ENCODE data around the gene TCF23.
A peak's percentile ranks its signal among the peaks of the same experiment; 100 is the strongest.
"Not testable (repeated sequence)": the region's sequence is repeated elsewhere in the genome, so short reads cannot be mapped to it uniquely, and the experiment has no call there.

The TCF23 gene

DNA sequence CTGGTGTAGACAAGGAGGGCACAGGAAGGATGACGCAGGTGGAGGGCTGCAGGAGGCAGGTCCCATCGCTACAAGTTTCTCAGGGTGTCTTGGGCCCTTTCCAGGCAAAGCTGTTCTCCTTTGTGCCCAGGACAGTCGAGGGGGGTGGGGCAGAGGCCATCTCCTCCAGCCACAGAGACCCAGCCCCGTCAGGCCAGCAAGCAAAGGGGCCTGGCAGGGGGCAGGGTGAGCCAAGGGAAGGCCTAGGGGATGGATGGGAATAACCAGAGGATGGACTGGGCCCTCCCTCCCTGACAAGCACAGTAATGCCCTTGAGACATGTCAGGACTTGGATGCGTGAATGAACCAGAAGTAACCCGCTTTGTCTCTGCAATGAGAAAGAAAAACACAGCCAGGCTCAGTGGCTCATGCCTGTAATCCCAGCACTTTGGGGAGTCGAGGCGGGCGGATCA, 6.3 kb downstream of the TCF23 start:
- DNase-seq = no peak

DNA sequence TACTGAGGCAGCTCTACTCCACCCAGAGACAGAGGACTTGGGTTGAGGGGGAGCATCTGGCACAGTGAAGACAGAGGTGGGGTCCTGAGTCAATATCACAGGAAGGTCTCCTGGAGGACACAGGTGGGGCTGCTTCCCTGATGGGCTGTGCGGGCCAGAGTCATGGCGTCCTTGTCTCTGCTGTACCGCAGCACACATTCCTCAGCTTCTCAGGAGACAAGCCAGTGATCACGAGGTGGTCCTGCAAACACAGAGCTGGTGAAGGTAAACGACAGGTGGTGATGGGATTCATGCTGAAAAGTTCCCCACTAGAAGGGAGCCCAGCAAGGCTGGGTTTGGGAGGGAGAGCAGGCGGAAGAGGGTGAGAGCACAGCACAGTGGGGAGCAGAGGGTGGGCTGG, 9.7 kb downstream of the TCF23 start:
- DNase-seq = no peak

DNA sequence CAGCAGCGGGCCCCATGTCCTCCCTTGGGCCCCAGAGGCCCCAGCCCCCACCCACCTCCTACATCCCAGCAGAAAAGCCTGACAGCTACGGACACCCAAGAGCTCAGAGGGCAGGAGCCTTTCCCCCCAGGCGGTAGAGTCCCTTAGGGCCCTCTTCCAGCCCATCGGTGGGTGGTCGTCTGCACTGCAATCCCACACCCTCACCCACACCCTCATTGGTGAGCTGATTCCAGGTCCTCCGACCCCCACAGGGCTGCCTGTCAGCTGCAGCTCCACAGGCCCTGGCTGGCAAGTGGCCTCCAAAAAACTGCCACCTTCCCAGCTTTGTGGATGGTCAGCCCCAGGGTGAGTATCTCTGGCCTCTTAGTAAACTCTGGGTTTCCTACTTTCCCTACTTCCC, 10.5 kb downstream of the TCF23 start:
- DNase-seq = no peak

DNA sequence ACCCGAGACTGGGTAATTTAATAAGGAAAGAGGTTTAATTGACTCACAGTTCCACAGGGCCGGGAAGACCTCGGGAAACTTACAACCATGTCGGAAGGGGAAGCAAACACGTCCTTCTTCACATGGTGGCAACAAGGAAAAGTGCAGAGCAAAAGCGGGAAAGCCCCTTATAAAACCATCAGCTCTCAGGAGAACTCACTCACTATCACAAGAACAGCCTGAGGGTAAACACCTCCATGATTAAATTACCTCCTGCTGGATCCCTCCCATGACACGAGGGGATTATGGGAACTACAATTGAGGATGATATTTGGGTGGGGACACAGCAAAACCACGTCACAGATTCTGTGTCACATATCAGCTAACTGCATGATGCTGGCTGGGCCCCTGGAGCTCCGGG, 11.4 kb downstream of the TCF23 start:
- no peak for DNase-seq

DNA sequence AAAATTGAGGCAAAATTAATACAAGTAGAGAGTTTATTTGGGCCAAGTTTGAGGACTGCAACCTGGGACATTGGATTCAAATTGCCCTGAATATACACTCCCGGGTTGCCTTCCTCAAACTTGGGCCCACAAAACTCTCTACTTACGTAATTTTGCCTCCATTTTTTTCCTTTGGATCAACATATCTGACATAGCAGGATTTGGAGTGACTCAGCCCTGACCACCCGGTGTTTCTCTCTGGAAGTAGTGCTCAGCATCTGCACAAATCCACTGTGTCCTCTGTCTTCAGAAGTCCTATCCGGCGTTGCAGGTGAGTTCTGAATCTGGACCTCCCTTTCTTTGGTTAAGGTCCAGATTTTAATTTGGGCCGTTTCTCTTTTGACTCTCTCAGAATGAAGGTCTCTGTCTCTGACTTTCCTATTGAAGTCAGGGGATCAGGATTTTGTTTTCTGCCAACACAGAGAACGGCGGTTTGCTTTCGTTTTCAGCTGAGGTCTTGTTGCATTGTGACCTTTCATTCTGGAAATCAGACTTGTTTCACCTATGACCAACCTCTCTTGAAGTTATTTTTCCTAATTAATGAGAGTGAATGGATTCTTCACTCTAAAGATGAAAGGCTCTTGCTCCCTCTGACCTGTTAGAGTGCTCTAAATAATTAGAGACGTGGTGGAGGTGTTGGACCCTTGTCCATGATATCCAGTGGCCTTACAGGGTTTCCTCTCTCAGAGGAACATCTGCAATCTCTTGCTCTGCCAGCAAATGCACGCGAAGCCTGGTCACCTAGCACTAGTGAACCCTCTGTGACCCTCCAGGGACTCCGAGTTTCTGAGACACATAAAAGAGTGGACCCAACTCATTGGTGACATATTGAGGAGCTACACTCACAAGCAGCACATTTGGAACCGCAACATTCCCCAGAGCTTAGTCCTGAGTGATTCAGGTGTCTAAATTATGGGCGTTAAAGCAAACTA, 13.6 kb downstream of the TCF23 start:
- peak in 2 of 3 donors; percentile 24 to 28 for DNase-seq

DNA sequence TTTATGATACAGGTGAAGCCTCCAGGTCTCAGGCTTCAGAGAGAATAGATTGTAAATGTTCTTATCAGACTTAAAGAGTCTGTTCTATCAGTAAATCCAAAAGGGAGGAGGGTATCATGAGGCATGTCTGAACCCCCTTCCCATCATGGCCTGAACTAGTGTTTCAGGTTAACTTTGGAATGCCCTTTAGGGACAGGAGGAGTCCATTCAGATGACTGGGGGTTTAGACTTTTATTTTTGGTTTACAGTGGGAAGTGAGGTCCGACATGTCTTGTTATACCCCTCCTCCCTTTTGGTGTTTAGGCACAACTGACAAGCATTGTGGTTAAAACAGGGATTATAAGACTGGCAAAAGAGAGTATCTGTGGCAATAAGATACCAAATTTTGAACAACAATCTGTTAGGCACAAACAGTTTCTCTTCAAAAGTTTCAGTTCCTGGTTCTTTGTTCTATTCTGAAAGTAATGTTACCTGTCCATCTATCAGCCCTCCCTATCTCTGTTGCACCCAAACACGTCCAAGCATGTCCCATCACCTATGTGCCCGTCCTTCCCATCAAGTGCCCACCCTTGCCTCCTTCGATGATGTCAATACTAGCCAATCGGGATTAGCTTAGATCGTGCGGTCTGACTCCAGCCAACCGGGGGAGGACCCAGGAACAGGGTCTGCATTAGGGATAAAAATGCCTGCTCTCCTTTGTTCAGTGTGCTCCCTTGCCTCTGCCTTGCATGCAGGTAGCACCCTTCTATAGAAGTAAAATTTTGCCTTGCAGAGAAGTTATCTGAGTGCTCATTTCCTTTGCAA, 16.4 kb downstream of the TCF23 start:
- DNase-seq = no peak

DNA sequence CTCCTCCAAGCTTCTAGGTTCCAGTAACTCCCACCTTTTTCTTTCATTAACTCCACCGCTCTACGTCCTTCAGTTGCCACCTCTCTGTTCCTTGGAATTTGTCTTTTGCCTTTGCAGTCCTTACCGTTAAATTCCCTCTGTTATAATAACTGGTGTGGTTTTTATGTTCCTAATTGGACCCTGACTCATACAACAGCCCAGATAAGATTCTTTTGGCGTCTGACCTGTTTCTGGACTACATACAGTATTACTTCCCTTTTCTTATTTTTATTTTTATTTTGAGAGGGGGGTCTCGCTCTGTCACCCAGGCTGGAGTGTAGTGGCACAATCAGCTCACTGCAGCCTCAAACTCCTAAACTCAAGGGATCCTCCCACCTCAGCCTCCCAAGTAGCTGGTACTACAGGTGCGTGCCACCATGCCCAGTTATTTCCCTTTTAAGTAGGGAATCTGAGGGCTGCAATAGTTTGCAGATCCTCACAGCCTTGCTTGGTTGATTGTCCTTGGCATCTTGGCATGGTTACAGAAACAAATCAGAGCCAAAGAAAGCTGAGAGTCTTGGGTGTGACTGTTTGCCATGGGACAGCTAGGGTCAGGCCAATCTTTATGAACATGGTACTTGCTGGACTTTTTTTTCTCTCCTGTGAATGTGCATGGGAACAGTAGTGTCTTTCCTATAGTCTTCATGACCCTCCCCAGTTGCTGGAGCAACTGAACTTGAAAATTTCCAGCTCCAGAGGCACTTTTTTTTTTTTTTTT, 22.0 kb downstream of the TCF23 start:
- peak in 1 of 3 donors; percentile 9 for DNase-seq

DNA sequence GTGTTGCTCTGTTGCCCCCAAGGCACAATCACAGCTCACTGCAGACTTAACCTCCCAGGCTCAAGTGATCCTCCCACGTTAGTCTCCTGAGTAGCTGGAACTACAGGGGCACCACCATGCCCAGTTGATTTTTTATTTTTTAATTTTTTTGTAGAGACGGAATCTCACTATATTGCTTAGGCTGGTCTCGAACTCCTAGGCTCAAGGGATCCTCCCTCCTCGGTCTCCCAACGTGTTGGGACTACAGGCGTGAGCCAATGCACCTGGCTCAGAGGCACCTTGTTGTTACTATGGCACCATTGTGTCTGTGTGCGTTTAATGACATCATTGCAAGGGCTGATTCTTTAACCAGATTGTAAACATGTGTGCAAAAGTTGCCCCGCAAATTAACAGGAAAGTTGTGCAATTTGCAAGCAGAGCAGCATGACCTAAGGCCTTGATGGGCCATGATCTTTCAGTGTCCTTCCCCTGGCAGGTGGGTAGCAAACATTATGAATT, 22.6 kb downstream of the TCF23 start:
- no peak for DNase-seq

DNA sequence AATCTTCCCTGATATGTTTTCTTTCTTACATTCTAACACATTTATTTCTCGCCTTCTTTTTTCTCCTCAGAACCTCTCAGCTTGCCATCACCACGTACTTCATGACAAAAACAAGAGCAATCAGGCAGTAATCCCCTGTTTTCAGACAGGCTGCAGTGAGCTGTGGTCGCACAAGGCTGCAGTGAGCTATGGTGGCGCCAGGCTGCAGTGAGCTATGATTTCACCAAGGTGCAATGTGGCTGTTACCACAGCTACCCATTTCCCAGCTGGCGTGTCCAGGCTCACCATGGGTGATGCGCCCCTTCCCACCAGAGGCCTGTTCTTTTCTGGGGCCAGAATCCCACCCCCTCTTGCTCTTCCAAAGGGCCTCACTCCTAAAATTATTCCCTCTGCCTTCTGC, 25.8 kb downstream of the TCF23 start:
- DNase-seq = no peak

DNA sequence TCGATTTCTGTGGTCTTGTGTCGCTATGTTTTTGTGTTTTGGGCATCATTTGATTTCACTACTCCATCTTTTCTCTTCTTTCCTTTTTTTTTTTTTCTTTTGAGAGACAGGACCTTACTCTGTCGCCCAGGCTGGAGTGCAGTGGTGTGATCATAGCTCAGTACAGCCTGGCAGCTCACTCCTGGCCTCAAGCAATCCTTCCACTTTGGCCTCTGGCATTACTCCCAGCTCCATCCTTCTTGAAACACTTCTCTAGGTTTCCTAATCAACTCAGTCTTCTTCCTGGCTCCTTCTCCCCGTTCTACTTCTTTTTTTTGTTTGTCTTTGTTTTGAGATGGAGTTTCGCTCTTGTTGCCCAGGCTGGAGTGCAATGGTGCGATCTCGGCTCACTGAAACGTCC, 26.5 kb downstream of the TCF23 start:
- DNase-seq = no peak

DNA sequence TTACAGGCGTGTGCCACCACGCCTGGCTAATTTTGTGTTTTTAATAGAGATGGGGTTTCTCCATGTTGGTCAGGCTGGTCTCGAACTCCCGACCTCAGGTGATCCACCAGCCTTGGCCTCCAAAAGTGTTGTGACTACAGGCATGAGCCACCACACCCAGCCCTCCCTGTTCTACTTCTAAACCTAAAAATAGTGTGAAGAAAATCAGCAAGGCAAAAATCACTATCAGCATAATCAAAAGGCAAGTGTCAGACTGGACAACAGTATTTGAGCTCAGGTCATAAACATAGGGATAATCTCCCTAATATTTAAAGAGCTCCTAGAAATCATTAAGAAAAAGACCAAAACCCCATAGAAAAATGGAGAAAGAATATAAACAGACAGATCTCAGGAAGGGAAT, 27.0 kb downstream of the TCF23 start:
- DNase-seq = not testable (repeated sequence)

DNA sequence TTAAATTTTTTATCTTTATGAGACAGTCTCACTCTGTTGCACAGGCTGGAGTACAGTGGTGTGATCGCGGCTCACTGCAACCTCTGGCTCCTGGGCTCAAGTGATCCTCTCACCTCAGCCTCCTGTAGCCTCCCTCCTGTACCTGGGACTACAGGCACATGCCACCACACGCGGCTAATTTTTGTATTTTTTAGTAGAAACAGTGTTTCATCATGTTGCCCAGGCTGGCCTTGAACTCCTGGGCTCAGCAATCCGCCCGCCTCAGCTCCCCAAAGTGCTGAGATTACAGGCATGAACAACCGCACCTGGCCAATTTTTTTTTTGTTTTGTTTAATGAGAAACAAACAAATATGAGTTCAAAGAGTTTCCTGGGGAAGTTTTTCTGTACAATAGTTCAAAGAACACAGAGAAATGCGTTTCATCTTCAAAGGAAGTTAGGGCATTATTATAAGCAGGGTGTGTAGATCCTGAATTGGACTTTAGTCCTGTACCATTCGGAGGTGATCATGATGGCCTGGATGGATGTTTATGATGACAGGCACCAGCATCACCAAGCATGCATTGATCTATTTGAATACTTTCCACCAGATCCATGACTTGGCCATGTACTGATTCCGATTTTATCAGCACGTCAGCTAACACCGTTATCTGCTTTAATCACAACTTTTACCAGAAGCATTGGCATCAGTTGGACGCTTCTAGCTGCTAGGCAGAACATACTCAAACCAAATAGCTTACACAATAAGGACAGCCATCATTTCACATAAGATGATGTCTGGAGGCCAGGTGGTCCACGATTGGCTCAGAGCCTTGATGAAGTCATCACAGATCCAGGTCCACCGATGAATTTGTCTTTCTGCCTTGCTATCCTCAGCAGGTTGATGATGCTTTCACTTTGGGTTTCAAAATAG, 28.9 kb downstream of the TCF23 start:
- no peak for DNase-seq

DNA sequence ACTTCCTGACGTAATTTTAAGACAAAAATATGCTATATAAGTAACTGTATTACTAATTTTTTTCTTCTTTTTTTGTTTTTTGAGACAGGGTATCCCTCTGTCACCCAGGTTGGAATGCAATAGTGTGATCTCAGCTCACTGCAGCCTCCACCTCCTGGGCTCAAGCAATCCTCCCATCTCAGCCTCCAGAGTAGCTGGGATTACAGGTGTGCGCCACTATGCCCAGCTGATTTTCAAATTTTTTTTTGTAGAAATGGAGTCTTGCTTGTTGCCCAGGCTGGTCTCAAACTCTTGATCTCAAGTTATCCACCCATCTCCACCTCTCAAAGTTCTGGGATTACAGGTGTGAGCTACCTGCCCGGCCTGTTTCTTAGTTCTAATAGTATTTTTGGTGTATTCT, 29.7 kb downstream of the TCF23 start:
- no peak for DNase-seq

DNA sequence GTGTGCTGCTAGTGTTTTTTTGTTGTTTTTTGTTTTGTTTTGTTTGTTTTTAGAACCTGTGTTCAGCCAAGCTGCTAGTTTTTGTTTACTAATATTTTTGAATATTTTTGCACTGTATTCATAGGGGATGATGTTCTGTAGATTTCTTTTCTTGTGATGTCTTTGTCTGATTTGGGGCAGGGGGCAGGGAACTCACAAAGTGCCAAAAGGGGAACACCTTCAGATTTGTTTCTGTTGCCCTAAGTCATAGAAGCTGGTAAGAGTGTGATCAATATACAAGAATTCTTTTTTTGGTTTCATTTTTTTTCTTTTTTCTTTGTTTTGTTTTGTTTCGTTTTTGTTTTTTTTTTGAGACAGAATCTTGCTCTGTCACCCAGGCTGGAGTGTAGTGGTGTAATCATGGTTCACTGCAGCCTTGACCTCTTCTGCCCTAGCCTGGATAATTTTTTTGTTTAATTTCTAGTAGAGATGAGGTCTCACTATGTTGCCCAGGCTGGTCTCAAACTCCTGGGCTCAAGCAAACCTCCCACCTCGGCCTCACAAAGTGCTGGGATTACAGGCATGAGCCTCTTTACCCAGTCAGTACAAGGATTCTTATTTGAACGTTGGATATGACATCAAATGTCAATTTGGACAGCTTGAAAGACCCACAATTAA, 30.7 kb downstream of the TCF23 start:
- DNase-seq = no peak

DNA sequence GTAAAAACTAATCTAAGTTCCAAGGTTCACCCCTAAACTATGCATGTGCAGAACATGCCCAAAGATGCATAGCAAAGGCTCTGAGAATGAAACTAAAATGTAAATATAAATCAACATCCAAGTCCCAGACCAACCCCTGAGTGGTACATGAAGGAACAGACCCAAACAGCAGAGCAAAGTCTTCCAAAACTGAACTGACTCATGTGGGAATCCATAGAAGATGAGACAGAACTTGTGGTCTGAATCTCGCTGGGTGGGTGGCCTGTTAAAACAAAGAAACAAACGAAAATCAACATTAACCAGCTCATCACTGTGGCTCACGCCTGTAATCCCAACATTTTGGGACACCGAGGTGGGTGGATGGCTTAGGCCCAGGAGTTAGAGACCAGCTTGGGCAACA, 33.5 kb downstream of the TCF23 start:
- no peak for DNase-seq

DNA sequence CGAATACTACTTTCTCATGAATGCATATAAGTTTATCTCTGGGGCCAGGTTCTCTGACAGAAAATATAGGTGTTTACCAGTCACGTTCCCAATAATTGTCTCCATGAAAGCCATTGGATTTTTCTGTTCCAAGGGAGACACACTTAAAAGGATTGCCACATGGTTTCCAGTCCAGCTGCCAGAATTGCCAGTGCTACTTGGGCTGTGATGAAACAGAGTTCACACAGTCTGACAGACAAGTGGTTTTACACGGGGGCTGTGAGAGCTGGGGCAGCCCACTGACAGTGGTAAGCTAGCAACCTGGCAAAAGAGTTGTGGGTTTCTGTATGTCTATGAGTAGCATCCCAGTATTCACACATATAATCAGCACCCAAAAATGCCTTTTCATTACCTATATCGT, 35.3 kb downstream of the TCF23 start:
- DNase-seq = no peak

DNA sequence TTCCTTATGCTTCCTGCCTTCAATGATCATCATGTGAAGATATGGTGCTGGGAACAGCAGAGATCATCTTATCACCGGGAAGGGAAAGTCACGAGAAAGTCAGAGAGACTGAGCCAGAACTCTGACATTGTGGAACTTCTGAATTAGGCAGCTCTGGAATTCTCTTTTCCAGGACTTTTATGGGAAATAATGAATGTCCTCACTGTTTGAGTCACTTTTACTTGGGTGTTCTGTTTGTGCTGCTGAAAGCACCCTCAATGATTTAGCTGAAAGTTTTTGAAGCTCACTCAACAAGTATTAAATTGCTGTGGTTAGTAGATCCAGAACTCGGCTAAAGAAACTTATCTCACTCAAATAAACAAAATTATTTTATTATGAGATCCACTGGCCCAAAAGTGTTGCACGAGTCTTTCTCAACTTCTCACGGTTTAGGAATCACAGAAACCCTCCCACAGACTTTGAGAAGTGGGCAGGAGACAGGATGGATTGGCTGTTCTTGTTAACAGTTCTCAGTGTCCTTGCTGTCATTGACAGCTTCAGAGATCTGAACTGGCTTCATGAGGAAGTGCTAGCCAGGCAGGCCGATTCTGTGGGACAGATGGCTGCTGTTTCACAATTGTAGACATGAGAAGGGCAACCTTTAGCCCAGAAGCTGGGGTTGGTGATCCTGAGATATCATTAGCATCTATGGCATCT, 36.7 kb downstream of the TCF23 start:
- DNase-seq = peak; percentile 75 to 76 (median 75)

DNA sequence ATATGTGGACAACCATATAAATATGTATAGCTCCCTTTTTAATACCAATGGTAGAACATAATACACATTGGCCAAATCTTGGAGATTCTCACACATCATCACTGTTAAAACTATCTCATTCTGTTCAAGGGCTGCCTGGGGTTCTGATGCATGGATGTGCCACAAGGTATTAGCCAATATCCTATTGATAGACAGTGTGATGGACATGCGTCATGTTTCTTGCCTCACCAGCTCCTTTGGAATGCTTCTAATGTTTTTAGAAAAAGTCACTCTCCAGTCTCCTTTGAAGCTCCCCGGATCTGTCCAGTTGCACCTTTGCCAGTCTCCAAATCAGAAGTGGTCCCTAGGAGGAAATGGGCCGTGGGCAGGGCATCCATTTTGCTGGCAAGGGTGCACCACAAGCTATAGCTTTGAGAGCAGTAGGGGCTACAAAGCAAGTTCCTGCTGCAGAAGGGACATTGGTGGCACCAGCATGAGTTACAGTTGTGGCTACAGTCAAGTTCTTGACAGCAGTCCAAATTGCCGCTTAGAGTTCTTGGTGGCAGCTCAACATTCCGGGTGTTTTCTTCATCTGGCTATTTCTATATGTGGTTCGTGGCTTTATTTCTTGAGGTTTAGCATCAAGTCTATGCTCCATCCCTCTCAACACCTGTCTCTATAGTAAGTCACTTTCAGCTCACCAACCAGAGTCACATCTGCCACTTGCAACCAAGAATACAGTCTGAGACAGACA, 38.0 kb downstream of the TCF23 start:
- no peak for DNase-seq

DNA sequence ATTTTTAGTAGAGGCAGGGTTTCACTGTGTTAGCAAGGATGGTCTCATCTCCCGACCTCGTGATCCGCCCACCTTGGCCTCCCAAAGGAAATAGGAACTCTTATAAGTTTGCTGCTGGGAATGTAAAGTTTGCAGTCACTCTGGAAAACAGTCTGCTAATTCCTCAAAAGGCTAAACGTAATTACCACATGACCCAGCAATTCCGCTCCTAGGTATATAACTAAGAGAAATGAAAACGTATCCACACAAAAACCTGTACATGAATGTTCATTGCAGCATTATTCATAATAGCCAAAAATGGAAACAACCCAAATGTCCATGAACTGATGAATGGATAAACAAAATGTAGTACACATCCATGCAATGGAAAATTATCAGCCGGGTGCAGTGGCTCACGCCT, 41.2 kb downstream of the TCF23 start:
- no peak for DNase-seq

All from suppressor macrophage treated with lipopolysaccharide for 1 hour (primary cell).